NCI-H2171 treated with DMSO at 0.1 percent for 48 hours (cell line): ENCODE results near the gene MOB4.
"Not testable (repeated sequence)": the region's sequence is repeated elsewhere in the genome, so short reads cannot be mapped to it uniquely, and the experiment has no call there.

Experiments
- DNase-seq: peaks from one replicate; lab custom pipeline; 2025; lab: John Stamatoyannopoulos, UW

Gene MOB4

DNA sequence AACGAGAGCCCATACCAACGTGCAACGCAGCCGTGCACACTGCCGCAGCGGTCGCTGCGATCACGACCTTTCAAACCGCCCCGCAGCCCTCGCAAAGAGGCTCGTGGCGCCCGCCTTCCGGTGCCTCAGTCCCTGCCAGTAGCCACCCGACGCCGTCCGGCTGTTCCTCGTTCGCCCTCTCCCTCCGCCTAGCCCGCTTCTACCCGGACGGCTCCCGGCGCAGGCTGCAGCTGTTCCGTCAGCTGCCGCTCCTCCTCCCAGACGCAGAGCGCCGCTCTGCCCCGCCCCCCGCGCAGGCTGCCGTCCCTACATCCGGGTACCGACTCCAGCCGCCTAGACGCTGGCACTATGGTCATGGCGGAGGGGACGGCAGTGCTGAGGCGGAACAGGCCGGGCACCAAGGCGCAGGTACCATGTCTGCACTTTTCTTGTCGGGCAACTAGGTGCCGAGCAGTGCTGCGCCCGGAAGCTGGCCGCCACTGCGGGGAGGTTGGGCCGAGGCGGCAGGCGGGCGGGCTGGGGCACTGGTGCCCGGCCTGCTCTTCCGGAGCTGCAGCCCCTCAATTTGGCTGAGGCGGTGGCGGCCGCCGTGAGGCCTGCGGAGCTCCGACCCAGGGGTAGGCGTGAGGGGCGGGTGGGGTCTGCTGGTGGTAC, at the start of gene MOB4:
TSS of gene MOB4 (plus strand) at position 328 of the 654 bp plus-strand sequence. CDS start at position 349, 21 bp downstream.
- peak; percentile 95 for DNase-seq

DNA sequence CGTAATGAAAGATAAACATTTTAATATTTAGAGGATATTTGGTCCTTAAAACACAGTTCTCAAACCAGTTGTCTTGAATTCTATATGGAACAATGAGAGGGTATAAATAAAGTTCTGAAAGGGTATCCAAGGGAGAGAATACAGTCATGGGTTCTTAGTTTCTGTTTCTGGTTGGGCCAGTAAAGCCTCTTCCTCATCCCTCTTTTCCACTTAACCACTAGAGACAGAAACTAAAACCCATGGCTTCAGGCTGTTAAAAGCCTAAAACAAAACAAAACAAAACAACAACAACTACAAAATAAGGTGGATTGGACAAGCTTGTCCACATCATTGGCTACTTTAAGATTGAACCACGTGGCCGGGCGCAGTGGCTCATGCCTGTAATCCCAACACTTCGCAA, 43.7 kb upstream of the MOB4 start:
- DNase-seq = no peak

DNA sequence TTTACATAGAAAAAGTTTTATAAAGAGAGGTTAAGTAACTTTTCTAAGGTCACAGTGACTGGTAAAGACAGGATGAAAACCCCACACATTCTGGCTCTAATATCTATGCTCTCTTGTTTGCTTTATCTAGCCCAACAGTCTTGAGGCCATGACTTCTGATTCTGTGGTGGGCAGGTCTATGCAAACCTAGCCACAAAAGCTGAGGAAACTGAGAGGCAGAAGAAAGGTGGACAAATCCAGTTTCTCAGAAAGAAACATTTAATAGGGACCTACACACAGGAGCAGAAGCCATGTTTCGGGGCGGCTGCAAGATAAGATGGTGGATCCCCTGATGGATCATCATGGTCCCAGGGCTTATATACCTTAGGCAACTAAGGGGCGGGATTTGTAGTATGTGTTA, 38.1 kb upstream of the MOB4 start:
- DNase-seq = no peak

DNA sequence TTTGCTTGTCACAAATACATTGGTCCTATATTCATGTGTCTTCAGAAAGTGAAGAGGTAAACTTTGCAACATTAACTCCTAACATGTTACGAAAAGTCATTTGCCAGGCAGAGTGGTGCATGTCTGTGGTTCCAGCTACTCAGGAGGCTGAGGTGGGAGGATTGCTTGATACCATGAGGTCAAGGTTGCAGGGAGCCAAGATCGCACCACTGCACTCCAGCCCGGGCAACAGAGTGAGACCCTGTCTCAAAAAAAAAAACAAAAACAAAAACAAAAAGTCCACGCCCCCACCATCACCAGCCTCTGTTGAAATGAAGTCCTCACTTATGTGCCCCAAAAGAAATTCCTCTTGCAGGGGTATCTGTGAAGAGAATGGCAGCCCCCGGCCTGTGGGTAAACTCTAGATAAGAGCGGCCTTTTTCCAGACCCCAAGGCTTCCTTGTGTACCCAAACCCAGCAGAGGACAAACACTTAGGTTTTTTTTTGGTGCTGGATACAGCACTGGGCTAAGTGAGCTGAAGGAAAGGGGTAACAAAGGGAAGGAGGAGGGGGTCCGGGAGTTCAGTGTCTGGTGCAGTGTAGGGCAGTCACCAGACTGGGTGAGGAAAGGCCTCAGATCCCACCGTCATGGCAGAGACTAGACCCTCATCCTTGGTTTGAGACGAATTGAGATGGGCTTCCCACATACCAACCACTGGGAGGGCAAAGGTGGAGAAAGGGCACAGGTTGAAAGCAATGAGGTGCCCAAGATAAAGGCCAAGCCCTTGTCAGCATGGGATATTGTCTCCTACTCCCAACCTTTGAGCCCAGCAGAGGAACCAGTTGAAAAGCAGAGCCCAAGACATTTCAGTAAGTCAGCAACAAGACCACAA, 35.5 kb upstream of the MOB4 start:
- DNase-seq = no peak

DNA sequence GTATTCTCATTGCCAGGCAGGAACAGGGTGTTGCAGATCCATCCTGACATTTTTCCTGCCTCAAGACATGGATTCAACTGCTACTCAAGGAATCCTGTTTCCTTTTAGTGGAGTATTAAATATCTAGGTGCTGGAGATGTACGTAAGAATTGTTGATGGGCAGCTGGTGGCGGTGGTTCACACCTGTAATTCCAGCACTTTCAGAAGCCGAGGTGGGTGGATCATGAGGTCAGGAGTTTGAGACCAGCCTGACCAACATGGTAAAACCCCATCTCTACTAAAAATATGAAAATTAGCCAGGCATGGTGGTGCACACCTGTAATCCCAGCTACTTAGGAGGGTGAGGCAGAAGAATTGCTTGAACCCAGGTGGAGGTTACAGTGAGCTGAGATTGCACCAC, 31.6 kb upstream of the MOB4 start:
- not testable (repeated sequence) for DNase-seq

DNA sequence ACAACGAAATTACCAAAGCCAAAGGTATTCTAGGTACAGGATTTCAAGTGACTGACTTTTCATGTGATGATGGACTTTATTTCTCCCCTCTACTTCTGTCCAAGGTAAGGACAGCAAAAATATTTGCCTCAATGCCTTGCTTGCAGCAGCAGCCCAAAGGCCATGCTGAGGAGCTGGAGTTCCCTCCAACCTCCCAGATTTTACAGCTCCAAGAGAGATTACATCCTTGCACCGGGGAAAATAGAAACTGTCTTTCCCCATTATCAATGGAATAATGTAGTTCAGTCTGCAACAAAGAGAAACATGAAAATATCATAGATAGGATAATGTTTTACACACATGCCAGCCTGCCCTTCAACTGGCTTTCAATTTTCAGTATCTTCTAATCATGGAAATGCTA, 29.7 kb upstream of the MOB4 start:
- no peak for DNase-seq

DNA sequence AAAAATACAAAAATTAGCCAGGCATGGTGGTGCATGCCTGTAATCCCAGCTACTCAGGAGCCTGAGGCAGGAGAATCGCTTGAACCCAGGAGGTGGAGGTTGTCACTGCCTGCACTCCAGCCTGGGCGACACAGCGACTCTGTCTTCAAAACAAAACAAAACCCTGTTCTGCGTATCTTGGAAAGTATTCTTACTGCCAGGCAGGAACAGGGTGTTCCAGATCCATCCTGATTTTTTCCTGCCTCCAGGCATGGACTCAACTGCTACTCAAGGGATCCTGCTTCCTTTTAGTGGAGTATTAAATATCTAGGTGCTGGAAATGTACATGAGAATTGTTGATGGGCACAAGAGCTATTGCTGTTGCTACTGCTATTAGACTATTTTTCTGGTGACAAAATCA, 28.5 kb upstream of the MOB4 start:
- DNase-seq = no peak

DNA sequence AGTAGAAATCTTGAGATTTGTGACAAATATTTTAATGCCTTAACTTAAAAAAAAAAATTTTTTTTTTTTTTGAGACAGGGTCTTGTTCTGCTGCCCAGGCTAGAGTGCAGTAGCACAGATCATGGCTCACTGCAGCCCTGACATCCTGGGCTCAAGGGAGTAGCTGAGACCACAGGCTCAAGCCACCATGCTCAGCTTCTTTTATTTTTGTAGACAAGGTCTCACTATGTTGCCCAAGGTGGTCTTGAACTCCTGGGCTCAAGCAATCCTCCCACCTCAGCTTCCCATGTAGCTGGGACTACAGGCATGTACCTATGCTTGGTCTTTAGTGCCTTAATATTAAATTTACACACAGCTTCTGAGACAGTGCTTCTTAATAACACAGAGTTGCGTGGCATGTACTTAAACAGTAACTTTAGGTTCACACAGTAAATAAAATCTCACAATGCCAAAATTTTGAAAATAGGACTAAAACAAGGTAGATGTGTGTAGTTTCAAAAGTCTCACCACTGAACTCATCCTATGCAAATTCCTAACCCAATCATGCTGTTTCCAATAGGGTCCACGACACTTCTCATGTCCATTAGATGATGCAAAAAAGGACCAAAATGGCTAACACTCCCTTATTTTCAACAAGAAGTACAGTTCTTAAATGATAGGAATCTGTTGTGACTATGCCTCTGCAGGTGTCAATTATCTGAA, 20.3 kb upstream of the MOB4 start:
- no peak for DNase-seq

DNA sequence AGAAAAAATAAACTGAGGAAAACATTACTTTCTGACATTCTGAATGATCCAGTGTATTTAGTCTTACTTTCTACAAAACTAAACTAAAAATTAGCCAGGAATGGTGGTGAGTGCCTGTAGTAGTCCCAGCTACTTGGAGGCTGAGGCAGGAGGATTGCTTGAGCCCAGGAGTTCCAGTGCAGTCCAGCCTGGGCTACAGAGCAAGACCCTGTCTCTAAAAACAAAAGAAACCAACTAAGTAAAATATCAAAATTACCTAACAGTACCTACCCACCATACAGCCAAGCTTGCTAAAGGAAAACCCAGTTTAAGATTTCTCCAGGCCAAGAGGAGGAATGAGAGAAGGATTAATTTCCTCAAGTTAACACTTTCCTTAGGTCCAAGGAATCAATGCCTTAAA, 19.2 kb upstream of the MOB4 start:
- DNase-seq = no peak

DNA sequence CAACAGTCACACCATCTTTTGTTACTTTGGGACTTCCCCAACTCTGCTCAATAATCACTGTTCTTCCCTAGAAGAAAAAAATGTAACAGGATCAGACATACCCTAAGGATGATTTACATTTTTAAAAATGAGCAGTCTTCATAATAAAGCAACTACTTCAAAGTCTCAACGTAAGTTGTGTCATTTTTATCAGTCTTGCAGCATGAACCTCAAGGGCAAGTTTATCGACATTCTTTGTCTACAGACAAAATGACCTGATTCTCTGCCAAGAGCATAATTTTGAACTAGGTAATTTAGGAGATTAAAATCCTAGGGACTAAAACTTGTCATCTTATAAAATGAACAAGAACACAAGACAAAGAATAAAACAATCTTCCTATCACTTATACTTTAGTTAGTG, 18.5 kb upstream of the MOB4 start:
- DNase-seq = no peak

DNA sequence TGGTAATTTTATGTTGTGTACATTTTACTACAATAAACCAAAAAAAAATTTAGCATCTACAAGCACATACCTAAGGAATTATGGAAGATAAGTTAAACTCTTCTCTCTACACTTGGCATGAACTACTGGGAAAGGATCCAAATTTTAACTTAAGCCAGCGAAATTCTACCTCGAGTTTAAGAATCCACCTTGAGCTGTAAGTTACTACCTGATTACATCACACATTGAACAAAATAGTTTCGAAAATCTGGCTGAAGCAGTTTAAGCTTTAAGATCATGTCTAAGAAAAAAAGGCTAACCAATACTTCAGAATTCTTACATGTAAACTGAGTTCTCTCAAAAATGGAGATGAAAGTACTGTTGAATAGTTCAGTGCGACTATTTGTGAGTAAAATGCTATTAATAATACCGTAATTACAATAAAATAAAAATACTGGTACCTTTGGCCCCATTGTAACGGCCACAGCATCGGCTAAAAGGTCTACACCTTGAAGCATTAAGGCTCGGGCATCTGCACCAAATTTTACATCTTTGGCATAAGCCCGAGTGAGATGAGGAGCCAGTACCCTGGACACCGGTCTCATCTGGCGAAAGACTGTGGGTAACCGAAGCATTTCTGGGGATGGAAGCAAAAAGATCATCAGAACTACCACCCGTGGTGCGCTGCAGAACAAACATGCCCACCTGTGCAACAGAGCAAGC, 17.5 kb upstream of the MOB4 start:
- no peak for DNase-seq

DNA sequence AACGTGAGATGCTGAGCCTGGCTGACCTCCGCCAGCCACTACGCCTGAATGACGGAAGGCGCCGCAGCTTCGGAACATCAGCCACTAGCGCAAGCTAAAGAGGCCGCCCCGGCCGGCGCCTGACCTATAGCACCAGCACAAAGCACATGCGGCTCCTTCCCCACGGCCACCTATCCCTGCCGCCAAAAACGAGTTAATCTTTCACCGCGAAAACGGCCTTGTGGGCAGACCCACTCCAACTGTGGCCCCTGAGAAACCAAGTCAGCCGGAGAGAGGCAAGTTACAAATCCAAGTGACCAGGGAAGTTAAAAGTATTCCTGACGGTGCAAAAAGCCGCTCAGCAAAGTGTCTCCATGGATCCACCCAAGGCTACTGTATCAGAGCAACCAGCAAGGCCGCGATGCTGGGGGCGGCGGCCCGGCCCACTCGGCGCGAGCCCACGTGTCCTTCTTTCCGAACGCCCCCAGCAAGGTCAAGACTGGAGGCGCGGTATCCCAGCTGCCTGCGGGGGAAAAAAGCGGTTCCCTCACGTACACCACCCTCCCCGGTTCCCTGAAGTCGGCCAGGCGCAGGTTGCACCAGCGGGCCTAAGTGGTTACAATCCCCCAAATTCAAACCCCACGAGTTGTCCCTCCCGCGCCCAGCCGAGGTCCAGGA, 16.8 kb upstream of the MOB4 start:
- peak; percentile 24 for DNase-seq

DNA sequence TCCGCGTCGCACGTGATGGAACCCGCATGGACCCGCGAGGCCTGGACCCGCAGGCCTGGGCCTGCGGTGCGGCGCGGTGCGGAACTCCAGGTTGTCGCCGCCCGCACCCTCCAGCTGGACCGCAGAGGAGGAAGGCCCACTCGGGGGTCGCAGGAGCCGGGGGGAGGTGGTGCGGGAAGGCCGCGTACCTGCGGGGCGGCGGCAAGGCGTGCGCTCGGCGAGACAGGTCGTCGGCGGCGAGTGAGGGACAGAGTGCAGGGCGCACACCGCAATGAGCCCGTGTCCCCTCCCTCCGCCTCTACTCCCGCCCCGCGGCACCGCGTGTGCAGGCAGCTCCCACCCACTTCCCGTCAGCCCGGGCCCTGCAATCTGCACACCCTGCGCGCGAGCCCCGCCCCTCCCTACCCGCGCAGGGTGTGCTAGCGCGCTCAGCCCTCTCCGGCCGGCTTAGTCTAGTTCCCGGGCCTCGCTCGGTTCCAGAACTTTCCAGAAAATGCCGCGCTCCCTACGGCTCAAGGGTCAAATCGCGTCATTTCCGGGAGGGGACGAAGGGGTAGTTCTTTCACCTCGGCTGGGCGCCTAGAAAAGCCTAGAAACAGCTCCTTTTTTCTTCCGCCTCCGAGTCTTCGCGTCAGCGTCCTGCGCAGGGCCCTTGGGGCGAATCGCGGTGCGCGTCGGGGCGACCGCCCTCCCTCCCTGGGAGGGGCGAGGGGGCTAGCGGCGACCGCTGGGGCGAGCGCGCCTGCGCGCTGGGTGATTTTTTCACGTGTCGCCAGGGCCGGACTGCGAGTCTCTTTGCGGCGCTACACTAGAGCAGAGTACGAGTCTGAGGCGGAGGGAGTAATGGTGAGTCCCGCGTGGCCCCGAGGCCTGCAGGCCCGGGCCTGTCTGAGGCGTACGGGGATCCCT, 16.0 kb upstream of the MOB4 start, which contains the start of the genes HSPD1 and HSPE1:
TSS of gene HSPD1 (minus strand) at position 247 of the 909 bp plus-strand sequence. CDS start 992 bp downstream, outside the sequence.
TSS of gene HSPE1 (plus strand) at position 786 of the 909 bp plus-strand sequence. CDS start at position 844, 58 bp downstream.
- peak; percentile 99 for DNase-seq

DNA sequence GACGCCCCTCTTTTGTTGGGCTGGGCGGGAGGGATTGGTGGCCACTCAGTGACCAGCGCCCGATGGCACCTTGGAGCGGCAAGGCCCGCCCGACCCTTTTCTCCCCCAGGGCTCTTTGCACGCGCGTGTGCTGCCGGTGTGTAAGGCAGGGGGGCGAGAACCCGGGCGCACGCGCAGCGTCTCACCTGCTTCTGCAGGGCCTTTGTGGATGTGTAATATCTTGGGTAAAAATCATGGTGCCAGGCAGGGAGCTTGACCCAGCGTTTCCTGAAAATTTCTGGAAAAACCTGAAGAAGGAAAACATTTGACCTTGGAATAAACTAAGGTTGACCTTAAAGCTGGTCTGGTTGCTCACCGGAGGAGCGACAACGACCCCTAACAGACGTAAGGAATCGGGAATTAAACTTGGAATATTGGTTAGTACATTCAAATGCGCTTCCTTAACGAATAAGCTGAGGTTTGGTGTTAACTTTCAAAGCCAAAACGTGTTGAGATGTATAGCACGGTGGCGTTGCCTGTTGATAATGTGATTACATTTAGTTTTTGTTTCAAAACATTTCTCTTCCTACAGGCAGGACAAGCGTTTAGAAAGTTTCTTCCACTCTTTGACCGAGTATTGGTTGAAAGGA, 15.2 kb upstream of the MOB4 start:
- peak; percentile 59 for DNase-seq

DNA sequence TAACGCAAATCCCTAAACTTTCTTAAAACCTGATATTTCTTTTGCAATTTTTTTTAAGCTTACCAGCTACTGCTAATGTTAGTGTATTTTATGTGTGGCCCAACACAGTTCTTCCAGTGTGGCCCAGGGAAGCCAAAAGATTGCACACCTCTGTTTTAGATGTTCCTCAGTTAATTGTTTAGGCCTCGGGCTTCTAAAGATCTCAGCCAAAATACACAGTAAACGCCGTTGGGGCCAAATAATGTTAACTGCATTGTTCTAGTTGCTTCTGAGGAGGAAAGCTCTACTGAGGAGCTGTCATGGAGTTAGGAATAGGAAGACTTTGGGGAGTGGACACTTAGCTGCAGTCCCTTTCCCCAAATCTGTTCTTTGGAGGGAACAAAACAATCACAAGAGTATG, 13.7 kb upstream of the MOB4 start:
- DNase-seq = no peak

DNA sequence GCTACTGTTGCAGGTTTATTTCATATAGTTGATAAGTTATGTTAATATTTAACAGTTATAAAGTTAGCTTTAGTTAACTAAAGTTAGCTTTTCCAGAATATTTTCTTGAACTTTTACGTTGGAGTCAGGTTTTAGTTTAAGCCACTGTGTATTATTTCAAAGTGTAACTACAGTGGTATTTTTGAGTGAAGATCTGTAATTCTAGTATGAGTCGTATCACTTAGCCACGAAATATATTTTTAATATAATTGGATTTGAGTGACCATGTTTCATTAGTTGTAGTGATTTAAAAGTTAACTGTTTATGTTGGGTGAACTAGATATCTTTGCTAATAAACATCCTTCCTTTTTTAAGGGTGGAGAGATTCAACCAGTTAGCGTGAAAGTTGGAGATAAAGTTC, 13.2 kb upstream of the MOB4 start:
- no peak for DNase-seq

DNA sequence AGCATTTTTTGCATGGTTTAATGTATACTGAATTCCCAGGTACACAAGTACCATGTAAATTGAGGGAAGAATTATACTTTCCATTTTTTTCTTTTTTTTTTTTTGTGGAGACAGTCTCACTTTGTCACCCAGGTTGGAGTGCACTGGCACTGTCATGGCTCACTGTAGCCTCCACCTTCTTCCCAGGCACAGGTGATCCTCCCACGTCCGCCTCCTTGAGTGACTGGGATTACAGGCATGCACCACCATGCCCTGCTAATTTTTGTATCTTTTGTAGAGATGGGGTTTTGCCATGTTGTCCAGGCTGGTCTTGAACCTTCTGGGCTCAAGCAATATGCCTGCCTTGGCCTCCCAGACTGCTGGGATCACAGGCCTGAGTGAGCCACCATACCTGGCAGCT, 11.9 kb upstream of the MOB4 start:
- DNase-seq = no peak

DNA sequence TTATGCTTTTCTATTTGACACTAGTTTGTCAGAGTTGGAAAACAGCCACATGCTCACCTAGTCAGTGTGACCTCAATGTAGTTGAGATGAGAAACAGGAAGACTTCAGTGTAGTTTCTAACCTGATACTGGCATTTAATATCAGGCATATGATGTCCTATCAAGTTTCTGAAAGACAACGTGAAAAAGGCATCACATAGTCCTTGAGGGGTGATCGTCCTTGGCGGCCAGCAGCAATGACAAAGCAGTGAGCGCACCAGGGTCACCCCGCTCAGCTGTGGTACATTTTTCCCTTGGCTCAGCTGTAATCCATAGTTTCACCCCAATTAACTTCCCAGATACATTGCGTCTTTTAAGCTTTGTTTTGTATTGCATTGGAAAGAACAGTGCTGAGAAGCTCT, 11.4 kb upstream of the MOB4 start:
- DNase-seq = no peak

DNA sequence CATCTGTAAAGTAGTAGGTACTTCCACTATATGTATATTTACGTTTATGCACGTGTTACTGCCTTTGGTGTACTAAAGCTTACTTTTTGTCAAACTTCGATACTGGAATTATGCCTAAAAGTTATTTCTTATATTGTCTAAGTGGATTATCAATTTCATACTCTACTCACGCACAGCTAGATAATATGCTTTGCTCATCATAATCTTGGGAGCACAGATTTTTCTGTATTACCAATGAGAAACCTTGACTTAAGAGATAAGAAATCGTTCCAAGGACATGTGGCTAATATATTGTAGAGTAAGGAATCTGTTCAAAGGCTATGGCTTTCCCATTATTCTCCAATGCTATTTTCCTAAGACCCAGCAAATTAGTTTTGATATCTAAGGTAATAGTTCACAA, 9.2 kb upstream of the MOB4 start:
- no peak for DNase-seq

DNA sequence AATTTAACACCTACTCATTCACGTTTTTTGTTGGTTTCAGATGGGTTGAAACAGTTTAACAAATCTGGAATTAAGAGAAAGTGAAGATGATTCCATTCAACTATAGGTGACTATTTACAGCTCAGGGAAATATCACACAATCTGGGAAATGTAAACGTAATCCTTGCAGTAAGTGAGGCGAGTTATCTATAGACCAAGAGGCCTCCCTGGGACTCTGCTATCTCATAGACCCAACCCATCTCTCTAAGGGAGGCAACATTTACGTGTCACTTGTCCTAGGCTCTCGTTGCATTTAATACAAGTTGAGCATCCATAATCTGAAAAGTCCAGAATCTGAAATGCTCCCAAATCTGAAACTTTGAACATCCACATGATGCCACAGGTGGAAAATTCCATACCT, 2.0 kb upstream of the MOB4 start:
- DNase-seq = no peak
